Motor neuron (in vitro differentiated cells): ENCODE measurements around the gene CALHM6. TPM values are rescaled to one million over a fixed set of nuclear protein-coding genes. Genes with fewer than 3 reads are reported as not detected.

Experiments used
- ATAC-seq, 8 experiments: fragments of 200-7000 bp; cut with Tn5 transposase; replicated peaks in 6 of 8; 2 replicates each; pipeline ENCODE4 v1.8.0; 2021; ENCODE audit warnings: mild to moderate bottlenecking in 8 of 8, moderate library complexity in 8 of 8
- H3K27ac ChIP-seq, 2 donors: fragments of 250-450 bp; sonication (Bioruptor Pico); 2 replicates each; pipeline ENCODE4 v1.9.0; 2021; ENCODE audit warnings: antibody characterized with exemption in 2 of 2, mild to moderate bottlenecking in 2 of 2, moderate library complexity in 1 of 2
- H3K4me1 ChIP-seq, 2 donors: fragments of 250-450 bp; sonication (Bioruptor Pico); replicated peaks in 1 of 2; 2 replicates each; pipeline ENCODE4 v1.6.1; 2021; ENCODE audit warnings: antibody characterized with exemption in 2 of 2, mild to moderate bottlenecking in 2 of 2, moderate library complexity in 1 of 2
- H3K4me3 ChIP-seq, 5 donors: fragments of 250-450 bp; sonication (Bioruptor Pico); 2 replicates each; pipeline ENCODE4 v1.9.0; 2021; ENCODE audit warnings: antibody characterized with exemption in 5 of 5, mild to moderate bottlenecking in 5 of 5, moderate library complexity in 4 of 5
- WGBS, 10 experiments: fragments of 450-650 bp; shearing (Covaris generic); methylation state at CpG; one replicate each; pipeline ENCODE4 v1.0.0; 2022; 5-methylcytosine and 5-hydroxymethylcytosine counted together
- in situ Hi-C, 9 experiments: fragments of 400-800 bp; cut with MboI; loops; one replicate each; pipeline ENCODE4 v1.15.0; 2021; ENCODE audit warnings: low sequenced_read_pairs in 9 of 9, low pct_unique_long_range_greater_than_20kb in 2 of 9; ENCODE audit not compliant: unreplicated experiment in 9 of 9
- total RNA-seq, 8 experiments: library from RNA; unstranded; fragments of 300-600 nt; gene quantifications; 2 replicates each; pipeline versions ENCODE4 v1.2.3 to v1.2.4, GENCODE V29; 2022

The CALHM6 gene
- total RNA-seq, 8 experiments from 2014 or later = 0.43 to 3.4 (median 1.4) TPM; not detected in 1

- peak in 3 of 8 experiments; percentile 72 to 76 (median 73) for ATAC-seq
- Histone ChIP-seq H3K4me1 (peaks cover 0 to 3% of the 10 kb centered on the region in 2 donors), H3K4me3 (no peak overlapping the region), H3K27ac (no peak overlapping the region)
- in situ Hi-C loops = loop anchor here in 1 of 9 experiments (25.0 kb wide), 1 partner anchor 160 kb away; the partner anchor contains the start of gene TSPYL1
- 0 to 75% (median 18%) methylated on average over 2 of the region's 2 CpGs; no CpG with 5 or more reads in 2 of the 10 experiments for WGBS, 10 experiments
These were observed 13.6 kb upstream of the CALHM6 start for GRCh38 chr6:116447496-116448011.

- WGBS, 10 experiments = 80 to 100% (median 100%) methylated on average over 1 of the region's 1 CpG; no CpG with 5 or more reads in 3 of the 10 experiments
- Histone ChIP-seq H3K27ac (no peak overlapping the region), H3K4me3 (no peak overlapping the region), H3K4me1 (peaks cover 0 to 3% of the 10 kb centered on the region in 2 donors)
- in situ Hi-C loops = loop anchor here in 1 of 9 experiments (25.0 kb wide), 1 partner anchor 162 kb away; the partner anchor contains the start of gene TSPYL1
- ATAC-seq = no peak
These were observed 11.6 kb upstream of the CALHM6 start for GRCh38 chr6:116449565-116449964.

- WGBS, 10 experiments = 100% methylated on average over 1 of the region's 1 CpG; no CpG with 5 or more reads in 7 of the 10 experiments
- H3K4me3 ChIP-seq = no peak overlapping the region
- peak in 1 of 8 experiments; percentile 23 for ATAC-seq
- H3K4me1 ChIP-seq = peaks cover 0 to 3% of the 10 kb centered on the region in 2 donors
- in situ Hi-C loops = no loop called here
- H3K27ac ChIP-seq = no peak overlapping the region
These were observed 10.9 kb upstream of the CALHM6 start for GRCh38 chr6:116450185-116450710.

GRCh38 chr6:116450769-116451740, 10.1 kb upstream of the CALHM6 start:
- H3K27ac ChIP-seq = no peak overlapping the region
- 60 to 100% (median 92%) methylated on average over 1 to 7 of the region's 9 CpGs for WGBS, 10 experiments
- no peak for ATAC-seq
- peaks cover 0 to 3% of the 10 kb centered on the region in 2 donors for H3K4me1 ChIP-seq
- in situ Hi-C loops = no loop called here
- no peak overlapping the region for H3K4me3 ChIP-seq

- Histone ChIP-seq H3K4me1 (peaks cover 0 to 3% of the 10 kb centered on the region in 2 donors), H3K27ac (no peak overlapping the region), H3K4me3 (no peak overlapping the region)
- no peak for ATAC-seq
- in situ Hi-C loops = no loop called here
These were observed 9.3 kb upstream of the CALHM6 start for GRCh38 chr6:116451916-116452315.

GRCh38 chr6:116452531-116452930, 8.6 kb upstream of the CALHM6 start:
- WGBS, 10 experiments = 83 to 100% (median 100%) methylated on average over 1 to 2 of the region's 2 CpGs
- no peak for ATAC-seq
- H3K4me1 ChIP-seq = peaks cover 0 to 2% of the 10 kb centered on the region in 2 donors
- no peak overlapping the region for H3K4me3 ChIP-seq
- in situ Hi-C loops = no loop called here
- no peak overlapping the region for H3K27ac ChIP-seq

- Histone ChIP-seq H3K27ac (no peak overlapping the region), H3K4me1 (no peaks in the 10 kb centered on the region), H3K4me3 (no peak overlapping the region)
- in situ Hi-C loops = no loop called here
- ATAC-seq = no peak
- 33 to 94% (median 82%) methylated on average over 1 to 3 of the region's 3 CpGs for WGBS, 10 experiments
These were observed 5.1 kb upstream of the CALHM6 start for GRCh38 chr6:116456106-116456505.

GRCh38 chr6:116456927-116457326, 4.2 kb upstream of the CALHM6 start:
- peak in 2 of 8 experiments; percentile 28 to 78 for ATAC-seq
- in situ Hi-C loops = no loop called here
- Histone ChIP-seq H3K4me1 (no peaks in the 10 kb centered on the region), H3K4me3 (no peak overlapping the region), H3K27ac (no peak overlapping the region)
- 0 to 100% (median 75%) methylated on average over 1 to 2 of the region's 2 CpGs for WGBS, 10 experiments

GRCh38 chr6:116458264-116458663, 2.9 kb upstream of the CALHM6 start:
- no peak for ATAC-seq
- Histone ChIP-seq H3K4me1 (peaks cover 0 to 3% of the 10 kb centered on the region in 2 donors), H3K4me3 (no peak overlapping the region), H3K27ac (no peak overlapping the region)
- in situ Hi-C loops = no loop called here
- 40 to 100% (median 83%) methylated on average over 1 to 4 of the region's 9 CpGs; no CpG with 5 or more reads in 3 of the 10 experiments for WGBS, 10 experiments

- Histone ChIP-seq H3K4me1 (peaks cover 0 to 3% of the 10 kb centered on the region in 2 donors), H3K27ac (no peak overlapping the region), H3K4me3 (no peak overlapping the region)
- ATAC-seq = no peak
- in situ Hi-C loops = no loop called here
- WGBS, 10 experiments = 60 to 100% (median 83%) methylated on average over 1 to 4 of the region's 4 CpGs; no CpG with 5 or more reads in 1 of the 10 experiments
These were observed 1.2 kb upstream of the CALHM6 start for GRCh38 chr6:116459927-116460326.

- in situ Hi-C loops = no loop called here
- Histone ChIP-seq H3K4me1 (peaks cover 0 to 3% of the 10 kb centered on the region in 2 donors), H3K27ac (no peak overlapping the region), H3K4me3 (peak overlapping the region; percentile 19 to 34 (median 24))
- peak; percentile 91 to 96 (median 94) for ATAC-seq
- 22 to 100% (median 67%) methylated on average over 1 to 25 of the region's 84 CpGs; no CpG with 5 or more reads in 3 of the 10 experiments for WGBS, 10 experiments
These were observed 1.0 kb downstream of the CALHM6 start for GRCh38 chr6:116461932-116462885.

GRCh38 chr6:116463301-116463700, 2.1 kb downstream of the CALHM6 start:
- no peak for ATAC-seq
- no peak overlapping the region for H3K4me3 ChIP-seq
- 90 to 100% (median 95%) methylated on average over 2 to 4 of the region's 4 CpGs for WGBS, 10 experiments
- no peak overlapping the region for H3K27ac ChIP-seq
- in situ Hi-C loops = no loop called here
- peaks cover 0 to 3% of the 10 kb centered on the region in 2 donors for H3K4me1 ChIP-seq
